Measurements from ENCODE around the gene P4HB.
A peak's percentile ranks its signal among the peaks of the same experiment; 100 is the strongest.
"Not testable (repeated sequence)": the region's sequence is repeated elsewhere in the genome, so short reads cannot be mapped to it uniquely, and the experiment has no call there.

Gene P4HB

DNA sequence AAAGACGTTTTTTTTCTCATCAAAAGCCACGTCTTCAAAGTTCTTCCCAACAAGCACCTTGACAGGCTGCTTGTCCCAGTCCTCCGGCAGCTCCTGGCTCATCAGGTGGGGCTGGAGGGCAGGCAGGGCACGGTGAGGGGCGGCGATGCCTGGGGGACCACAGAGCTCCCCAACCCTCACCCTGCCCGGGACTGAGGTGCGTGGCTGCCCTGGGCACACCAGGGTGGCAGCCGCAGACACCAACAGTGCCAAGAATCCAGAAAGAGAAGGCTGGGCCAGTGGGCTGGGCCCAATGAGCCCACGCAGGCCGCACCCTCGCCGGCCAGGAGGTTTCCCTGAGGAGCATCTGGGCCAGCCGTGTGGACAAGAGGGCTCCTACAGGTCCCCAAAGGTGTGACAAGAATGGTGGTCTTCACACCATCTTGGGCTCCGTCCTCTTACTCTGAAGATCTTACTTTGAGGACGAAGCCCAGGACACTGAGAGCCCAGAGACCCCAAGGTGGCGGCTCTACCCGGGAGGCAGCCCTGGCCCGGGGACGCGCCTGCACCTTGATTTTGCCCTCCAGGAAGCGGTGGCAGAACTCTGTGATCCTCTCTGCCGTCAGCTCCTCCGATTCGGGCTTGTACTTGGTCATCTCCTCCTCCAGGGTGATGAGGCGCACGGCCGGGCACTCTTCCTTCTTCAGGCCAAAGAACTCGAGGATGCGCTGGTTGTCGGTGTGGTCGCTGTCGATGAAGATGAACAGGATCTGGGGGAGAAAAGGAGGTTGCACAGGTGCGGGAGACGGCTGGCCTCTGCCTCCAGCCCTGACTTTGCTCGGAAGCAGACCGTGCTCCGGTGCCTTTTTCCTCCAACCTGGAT lies 14.2 kb downstream of the P4HB start:
- DNase-seq (ENCODE audit: low spot score): no peak

GRCh38 chr17:81845361-81845760 lies 15.0 kb downstream of the P4HB start:
- DNase-seq (ENCODE audit: low spot score): no peak

DNA sequence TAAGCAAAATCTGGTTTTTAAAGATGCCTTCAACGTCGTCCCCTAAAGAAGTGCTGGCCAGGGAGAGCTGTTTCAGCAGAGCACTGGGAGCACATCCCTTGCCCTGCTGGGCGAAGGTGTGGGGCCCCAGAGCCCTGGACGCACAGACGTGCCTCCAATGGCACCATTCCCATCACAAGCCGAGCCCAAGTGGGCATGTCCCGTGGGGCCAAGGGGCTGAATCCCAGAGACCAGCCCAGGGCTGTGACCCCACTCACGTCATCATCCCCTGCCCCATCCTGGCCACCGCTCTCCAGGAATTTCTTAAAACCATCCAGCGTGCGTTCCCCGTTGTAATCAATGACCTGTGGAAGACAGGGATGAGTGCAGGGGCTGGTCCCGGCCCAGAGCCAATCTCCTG lies 15.4 kb downstream of the P4HB start:
- DNase-seq (ENCODE audit: low spot score): no peak

DNA sequence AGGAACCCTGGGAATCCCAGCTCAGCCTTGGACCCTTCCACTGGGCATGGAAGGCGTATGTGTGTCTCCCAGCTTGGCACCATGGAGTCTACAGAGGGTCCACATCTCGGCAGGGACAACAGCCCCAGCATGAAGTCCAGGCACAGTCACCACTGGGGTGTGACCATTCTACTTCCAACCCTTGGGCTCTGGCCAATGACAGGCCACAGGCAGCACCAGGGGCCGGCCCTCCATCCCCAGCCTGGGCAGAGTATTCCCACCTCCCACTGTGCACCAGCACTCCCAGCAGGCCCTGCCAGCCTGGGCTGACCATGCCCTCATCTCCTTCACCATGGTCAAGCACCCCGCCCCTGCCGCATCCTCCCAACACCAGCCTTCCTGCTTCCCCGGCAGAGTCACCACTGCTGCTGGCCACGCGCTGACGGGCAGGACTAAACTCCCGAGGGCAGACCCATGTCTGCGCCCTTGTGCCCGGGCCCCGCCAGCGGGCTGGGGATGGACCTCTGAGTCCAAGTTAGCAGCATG lies 15.9 kb downstream of the P4HB start:
- no peak for DNase-seq (ENCODE audit: low spot score)

- DNase-seq (ENCODE audit: low spot score): no peak
Measured at GRCh38 chr17:81843713-81844326, 16.5 kb downstream of the P4HB start.

DNA sequence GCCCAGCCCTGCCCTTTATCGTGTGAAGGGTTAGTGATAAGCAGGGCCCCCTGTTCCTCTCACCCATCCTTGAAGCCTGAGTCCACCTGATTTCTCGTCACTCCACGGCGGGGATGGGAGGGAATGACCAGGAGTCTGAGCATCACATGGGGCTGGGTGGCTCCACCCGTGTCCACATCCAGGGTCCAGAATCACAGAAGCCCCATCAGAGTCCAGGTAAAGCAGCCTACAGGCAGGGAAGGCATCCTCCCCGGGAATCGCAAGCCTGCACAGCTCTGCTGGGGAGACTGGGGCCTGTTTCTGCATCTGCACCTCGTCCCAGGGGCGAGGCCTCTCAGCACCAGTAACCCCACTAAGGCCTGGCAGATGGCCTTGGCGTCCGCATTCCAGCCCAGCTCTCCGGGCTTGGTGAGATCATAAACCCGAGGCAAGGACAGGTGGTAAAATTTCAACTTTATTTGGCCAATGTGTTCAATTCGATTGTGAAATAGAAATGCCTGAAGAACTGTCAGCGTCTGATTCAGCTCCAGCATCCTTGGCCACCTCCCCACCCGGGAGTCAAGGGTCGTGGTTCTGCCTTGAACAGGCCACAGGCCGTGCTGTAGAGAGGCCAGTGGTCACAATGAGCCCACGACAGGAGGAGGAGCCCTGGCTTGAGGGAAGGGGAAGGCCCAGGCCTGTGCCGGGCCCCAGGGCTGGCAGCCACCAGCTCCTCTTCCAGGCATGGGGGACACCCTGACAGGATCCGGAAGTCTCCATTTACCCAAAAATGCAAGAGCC lies 17.4 kb downstream of the P4HB start:
- DNase-seq (ENCODE audit: low spot score): no peak

GRCh38 chr17:81842378-81842724 lies 18.0 kb downstream of the P4HB start:
- DNase-seq (ENCODE audit: low spot score): no peak

DNA sequence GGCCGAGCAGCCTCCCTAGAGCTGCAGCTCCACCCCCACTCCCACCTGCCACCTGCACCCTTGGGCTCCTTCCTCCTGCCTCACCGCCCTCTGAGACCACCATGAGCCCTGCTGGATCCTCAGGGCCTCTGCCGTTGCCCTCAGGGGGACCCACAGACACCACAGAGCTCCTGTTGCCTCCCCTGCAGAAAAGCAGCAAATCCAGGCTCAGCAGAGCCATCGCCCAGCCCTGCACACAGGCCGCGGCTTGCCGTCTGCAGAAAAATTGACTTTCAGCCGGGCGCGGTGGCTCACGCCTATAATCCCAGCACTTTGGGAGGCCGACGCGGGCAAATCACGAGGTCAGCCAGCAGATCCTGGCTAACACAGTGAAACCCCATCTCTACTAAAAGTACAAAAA lies 18.5 kb downstream of the P4HB start:
- DNase-seq (ENCODE audit: low spot score): no peak

GRCh38 chr17:81840826-81841778 lies 19.2 kb downstream of the P4HB start:
- no peak for DNase-seq (ENCODE audit: low spot score)

GRCh38 chr17:81840059-81840458 lies 20.3 kb downstream of the P4HB start:
- not testable (repeated sequence) for DNase-seq (ENCODE audit: low spot score)

DNA sequence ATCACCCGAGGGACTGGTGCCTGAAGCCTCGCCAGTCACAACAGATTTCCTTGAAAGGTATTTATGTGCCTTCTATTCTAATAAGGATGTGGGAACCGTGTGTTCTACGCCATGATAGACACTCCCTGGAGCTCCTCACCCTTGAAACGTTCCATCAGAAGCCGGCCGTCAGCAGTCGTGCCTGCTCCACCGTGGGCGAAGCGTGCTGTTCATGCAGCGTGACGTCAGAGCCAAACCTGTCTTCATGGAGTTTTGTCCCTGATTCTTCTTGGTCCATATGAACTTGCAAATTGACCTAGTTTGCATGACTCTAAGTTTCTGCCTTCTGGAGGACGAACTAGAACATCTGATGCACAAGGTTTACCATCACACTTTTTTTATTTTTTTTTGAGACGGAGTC lies 21.0 kb downstream of the P4HB start:
- DNase-seq (ENCODE audit: low spot score): no peak

GRCh38 chr17:81838753-81839255 lies 21.5 kb downstream of the P4HB start:
- DNase-seq (ENCODE audit: low spot score): no peak

DNA sequence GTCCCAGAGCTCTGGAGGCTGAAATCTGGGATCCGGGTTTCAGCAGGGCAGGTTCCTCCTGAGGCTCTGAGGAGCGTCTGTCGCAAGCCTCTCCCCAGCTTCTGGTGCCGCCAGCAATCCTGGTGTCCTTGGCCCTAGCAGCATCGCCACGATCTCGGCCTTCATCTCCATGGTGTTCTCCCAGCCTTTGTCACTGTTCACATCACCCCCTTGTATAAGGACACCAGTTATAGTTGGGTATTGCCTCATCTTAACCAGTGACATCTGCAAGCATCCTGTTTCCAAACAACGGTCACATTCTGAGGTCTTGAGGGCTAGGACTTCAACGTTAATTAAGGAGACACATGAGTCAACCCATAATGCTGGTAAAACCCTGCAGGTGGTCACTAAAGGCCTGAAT lies 22.7 kb downstream of the P4HB start:
- DNase-seq (ENCODE audit: low spot score): no peak

DNA sequence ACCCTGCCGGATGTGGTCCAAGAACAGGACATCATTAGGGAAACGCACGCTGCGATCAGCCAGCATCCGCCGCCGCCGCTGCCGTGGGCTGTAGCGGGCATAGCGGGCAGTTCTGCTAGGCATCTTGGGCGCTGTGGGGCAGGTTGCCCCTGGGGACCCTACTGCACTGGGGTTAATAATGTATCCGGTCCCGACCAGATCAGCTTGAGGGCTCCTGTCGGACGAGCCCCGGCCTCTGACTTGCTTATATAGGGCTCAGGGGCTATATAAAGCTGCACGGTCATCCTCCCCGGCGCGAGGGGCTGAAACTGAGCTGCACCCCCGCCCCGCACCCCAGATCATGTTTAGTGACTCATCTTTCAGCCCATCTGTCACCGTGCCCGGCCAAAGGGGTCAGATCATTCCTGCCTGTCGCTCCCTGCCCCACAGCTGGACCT lies 25.5 kb downstream of the P4HB start, which contains the start of gene PPP1R27:
PPP1R27 (minus strand) TSS at position 220 of the 437 bp plus-strand sequence; CDS start at position 123, 97 bp downstream.
- no peak for DNase-seq (ENCODE audit: low spot score)

- DNase-seq (ENCODE audit: low spot score): no peak
Measured at GRCh38 chr17:81833921-81834830, 26.2 kb downstream of the P4HB start.

DNA sequence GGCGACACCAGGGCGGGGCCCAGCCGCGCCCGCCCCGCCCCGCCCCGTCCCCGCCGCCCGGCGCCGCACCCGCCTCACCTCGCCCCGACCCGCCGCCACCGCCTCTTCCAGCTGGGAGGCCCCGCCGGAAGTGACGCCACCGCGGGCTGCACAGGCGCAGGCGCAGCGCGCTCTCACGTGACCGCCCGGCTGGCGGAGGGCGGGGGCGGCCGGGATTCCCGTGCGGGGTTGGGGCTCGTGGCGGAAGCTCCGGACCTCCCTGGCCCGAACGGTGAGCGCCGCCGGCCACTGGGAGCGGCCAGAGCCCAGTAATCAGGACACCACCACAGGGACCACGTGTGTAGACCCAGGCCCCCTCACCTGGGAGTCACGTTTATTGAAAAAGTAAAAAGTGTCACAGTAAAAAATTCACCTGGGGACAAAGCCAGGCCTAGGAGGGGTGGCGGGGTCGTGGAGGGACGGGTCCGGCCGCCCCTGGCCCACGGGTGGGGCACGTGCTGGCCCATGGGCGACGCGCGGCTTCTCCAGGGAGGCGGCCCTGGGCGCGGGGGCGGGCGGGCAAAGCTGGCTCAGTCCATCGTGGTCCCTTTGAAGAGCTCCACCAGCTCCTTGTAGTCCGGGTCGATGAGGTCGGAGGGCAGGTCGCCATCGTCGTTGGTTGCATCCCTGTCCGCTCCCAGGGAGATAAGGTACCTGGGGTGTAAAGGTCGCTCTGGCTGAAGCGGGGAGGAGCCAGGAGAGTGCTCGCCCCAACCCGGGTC lies 27.0 kb downstream of the P4HB start, which contains the start of gene MCRIP1:
MCRIP1 (minus strand) TSS at position 132 of the 761 bp plus-strand sequence. CDS start 8,785 bp downstream, outside the sequence.
- peak; percentile 93 for DNase-seq (ENCODE audit: low spot score)

DNA sequence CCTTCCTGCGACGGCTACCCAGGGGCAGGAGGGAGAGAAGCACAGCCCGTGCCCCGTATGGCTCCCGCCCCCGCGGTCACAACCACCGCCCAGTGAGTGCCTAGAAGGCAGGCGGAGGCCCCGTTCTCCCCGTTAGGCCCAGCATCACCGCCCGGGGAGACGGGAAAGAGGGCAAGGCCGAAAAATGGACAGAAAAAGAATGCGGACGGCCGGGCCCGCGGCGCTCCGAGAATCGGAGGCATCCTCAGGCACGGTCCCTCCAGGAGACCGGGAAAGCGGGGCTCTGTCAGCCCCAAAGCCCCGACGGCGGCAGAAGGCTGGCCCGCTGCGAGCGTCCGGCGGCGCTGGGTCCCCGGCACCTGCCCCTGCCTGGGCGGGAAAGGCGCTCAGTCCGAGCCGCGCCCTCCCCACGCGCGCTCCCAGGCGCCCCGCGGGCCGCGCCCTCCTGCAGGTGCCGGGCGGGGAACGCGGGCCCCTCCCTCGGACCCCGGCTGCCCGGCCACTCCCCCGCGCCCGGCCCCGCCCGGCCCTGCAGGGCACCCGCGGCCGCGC lies 27.7 kb downstream of the P4HB start:
- peak; percentile 29 for DNase-seq (ENCODE audit: low spot score)

DNA sequence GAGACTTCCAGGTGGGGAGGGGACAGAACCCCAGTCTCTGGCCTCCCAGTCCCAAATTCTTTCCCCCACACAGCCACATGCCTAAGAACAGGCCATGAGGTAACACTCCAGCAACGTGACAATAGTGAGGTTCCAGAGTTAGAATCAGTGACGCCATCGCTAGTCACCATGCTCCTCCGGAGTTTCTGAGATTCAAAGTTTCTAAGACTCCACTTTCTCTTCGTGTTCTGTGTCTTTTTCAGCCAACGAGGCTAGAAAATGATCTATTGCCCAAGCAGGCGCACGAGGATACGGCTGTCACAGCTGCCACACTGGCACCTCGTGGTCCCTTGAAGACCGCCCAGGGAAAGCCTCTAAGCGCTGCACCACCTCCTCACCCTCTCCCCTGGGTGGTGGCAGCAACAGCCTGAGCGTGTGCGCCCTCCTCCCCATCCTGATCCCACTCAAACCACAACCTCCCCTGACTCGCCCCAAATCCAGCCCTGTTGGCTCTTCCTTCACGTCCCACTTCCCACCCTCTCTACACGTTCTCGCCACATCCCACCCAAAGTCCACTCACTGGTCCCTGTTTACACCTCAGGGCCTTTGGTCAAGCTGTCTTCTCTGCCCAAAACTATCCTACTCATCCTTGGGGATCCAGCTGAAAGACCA lies 28.3 kb downstream of the P4HB start:
- peak; percentile 46 for DNase-seq (ENCODE audit: low spot score)

Data from CD4-positive, alpha-beta T cell treated with Interleukin-2 at 100 ng/mL for 4 hours (primary cell).